HG03045 (cell line): Measurements from ENCODE around the gene EHD4.

Experiments used
- ATAC-seq: cut with Tn5 transposase; IDR thresholded peaks from one replicate; pipeline ENCODE4 v1.9.1; 2021; ENCODE audit warnings: mild to moderate bottlenecking, moderate library complexity; ENCODE audit not compliant: unreplicated experiment

Gene EHD4

GRCh38 chr15:41921639-41922038 lies 50.7 kb downstream of the EHD4 start:
- no peak for ATAC-seq

- no peak for ATAC-seq
Observed at GRCh38 chr15:41921167-41921566, 51.2 kb downstream of the EHD4 start.

- ATAC-seq = no peak
Observed at GRCh38 chr15:41919954-41920538, 52.3 kb downstream of the EHD4 start.

- ATAC-seq = no peak
Observed at GRCh38 chr15:41919201-41919820, 53.0 kb downstream of the EHD4 start.

- ATAC-seq = no peak
Observed at GRCh38 chr15:41918506-41919126, 53.7 kb downstream of the EHD4 start.

GRCh38 chr15:41917767-41918430 lies 54.5 kb downstream of the EHD4 start:
- no peak for ATAC-seq

GRCh38 chr15:41915255-41915994 lies 56.9 kb downstream of the EHD4 start:
- ATAC-seq = no peak

- ATAC-seq = no peak
Observed at GRCh38 chr15:41914411-41914810, 57.9 kb downstream of the EHD4 start.

- ATAC-seq = no peak
Observed at GRCh38 chr15:41913256-41913655, 59.1 kb downstream of the EHD4 start.

- no peak for ATAC-seq
Observed at GRCh38 chr15:41911691-41912345, 60.5 kb downstream of the EHD4 start.

GRCh38 chr15:41908736-41909461 lies 63.5 kb downstream of the EHD4 start:
- ATAC-seq = no peak

- ATAC-seq = no peak
Observed at GRCh38 chr15:41907141-41907540, 65.2 kb downstream of the EHD4 start.

GRCh38 chr15:41906608-41907007 lies 65.7 kb downstream of the EHD4 start:
- ATAC-seq = no peak

- no peak for ATAC-seq
Observed at GRCh38 chr15:41905036-41905793, 67.1 kb downstream of the EHD4 start.

GRCh38 chr15:41904541-41905005 lies 67.8 kb downstream of the EHD4 start:
- ATAC-seq = no peak

GRCh38 chr15:41903782-41904181 lies 68.6 kb downstream of the EHD4 start:
- ATAC-seq = no peak

- no peak for ATAC-seq
Observed at GRCh38 chr15:41901431-41901830, 70.9 kb downstream of the EHD4 start.

GRCh38 chr15:41900526-41901380 lies 71.6 kb downstream of the EHD4 start:
- no peak for ATAC-seq
